ENCODE measurements around the gene LCP1.

DNA sequence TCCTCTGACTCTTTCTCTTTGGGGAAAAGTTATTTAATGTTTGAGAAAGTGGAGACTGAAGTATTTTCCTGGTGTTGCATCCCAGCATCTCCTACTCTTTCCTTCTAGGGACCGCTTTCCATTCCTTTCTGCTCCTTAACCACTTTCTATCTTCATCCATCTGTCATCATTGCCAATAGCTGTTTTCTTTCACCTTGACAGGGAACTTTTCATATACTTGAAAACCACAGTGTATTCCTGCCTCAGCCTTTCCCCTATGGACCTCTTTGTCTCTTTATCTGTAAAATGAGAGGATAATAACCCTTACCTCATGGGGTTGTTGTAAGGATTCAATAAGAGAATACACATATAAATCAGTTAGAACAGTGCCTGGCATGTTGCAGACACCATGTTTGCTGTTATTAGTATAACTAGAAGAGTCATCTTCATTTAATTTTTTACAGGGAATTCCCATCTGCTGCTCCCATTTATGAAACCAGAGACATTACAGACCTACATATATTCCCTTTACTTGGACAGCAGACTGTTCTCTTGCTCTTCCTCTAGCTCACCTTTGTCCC is 31.8 kb downstream of the LCP1 start:
- TF ChIP-seq POLR2A (IDR thresholded peaks at IDR 0.05; ENCODE audit: low read length) = no peak
- no peak for TF ChIP-seq GATA1 (IDR thresholded peaks at IDR 0.05; ENCODE audit: low read depth, low read length)

Measured in erythroblast (primary cell).